ENCODE results near the gene ITSN2.
"Not testable (repeated sequence)": the region's sequence is repeated elsewhere in the genome, so short reads cannot be mapped to it uniquely, and the experiment has no call there.

The ITSN2 gene

GRCh38 chr2:24362253-24362652 is 1.9 kb upstream of the ITSN2 start:
- DNase-seq, result no peak

- no peak for DNase-seq
These were observed 611 bp upstream of the ITSN2 start for GRCh38 chr2:24360963-24361330.

GRCh38 chr2:24359129-24360049 is 947 bp downstream of the ITSN2 start:
- DNase-seq, result no peak

GRCh38 chr2:24357767-24358166 is 2.6 kb downstream of the ITSN2 start:
- not testable (repeated sequence) for DNase-seq

GRCh38 chr2:24357115-24357514 is 3.2 kb downstream of the ITSN2 start:
- not testable (repeated sequence) for DNase-seq

GRCh38 chr2:24354957-24355356 is 5.4 kb downstream of the ITSN2 start:
- DNase-seq, result no peak

GRCh38 chr2:24354395-24354794 is 5.9 kb downstream of the ITSN2 start:
- DNase-seq, result no peak

- no peak for DNase-seq
These were observed 6.4 kb downstream of the ITSN2 start for GRCh38 chr2:24353973-24354372.

GRCh38 chr2:24353364-24353763 is 7.0 kb downstream of the ITSN2 start:
- no peak for DNase-seq

GRCh38 chr2:24352664-24353063 is 7.7 kb downstream of the ITSN2 start:
- DNase-seq, result no peak

- DNase-seq, result no peak
These were observed 8.4 kb downstream of the ITSN2 start for GRCh38 chr2:24351981-24352380.

GRCh38 chr2:24351627-24351938 is 8.8 kb downstream of the ITSN2 start:
- DNase-seq, result no peak

GRCh38 chr2:24350826-24351626 is 9.3 kb downstream of the ITSN2 start:
- DNase-seq, result no peak

- no peak for DNase-seq
These were observed 11.2 kb downstream of the ITSN2 start for GRCh38 chr2:24349097-24349496.

GRCh38 chr2:24345937-24346336 is 14.4 kb downstream of the ITSN2 start:
- DNase-seq, result no peak

- DNase-seq, result no peak
These were observed 17.0 kb downstream of the ITSN2 start for GRCh38 chr2:24343225-24343882.

GRCh38 chr2:24342110-24342910 is 18.0 kb downstream of the ITSN2 start:
- no peak for DNase-seq

- no peak for DNase-seq
These were observed 20.5 kb downstream of the ITSN2 start for GRCh38 chr2:24339856-24340262.

- not testable (repeated sequence) for DNase-seq
These were observed 21.2 kb downstream of the ITSN2 start for GRCh38 chr2:24339098-24339497.

- no peak for DNase-seq
These were observed 22.4 kb downstream of the ITSN2 start for GRCh38 chr2:24337890-24338289.

GRCh38 chr2:24336811-24337210 is 23.5 kb downstream of the ITSN2 start:
- no peak for DNase-seq

GRCh38 chr2:24334245-24334633 is 26.1 kb downstream of the ITSN2 start:
- no peak for DNase-seq
